Measurements from ENCODE around the gene H3-3A. TPM values are rescaled to one million over a fixed set of nuclear protein-coding genes. Genes with fewer than 3 reads are reported as not detected.

H3-3A gene
- total RNA-seq, 1 experiment from 2014 or later, result 568 TPM

DNA sequence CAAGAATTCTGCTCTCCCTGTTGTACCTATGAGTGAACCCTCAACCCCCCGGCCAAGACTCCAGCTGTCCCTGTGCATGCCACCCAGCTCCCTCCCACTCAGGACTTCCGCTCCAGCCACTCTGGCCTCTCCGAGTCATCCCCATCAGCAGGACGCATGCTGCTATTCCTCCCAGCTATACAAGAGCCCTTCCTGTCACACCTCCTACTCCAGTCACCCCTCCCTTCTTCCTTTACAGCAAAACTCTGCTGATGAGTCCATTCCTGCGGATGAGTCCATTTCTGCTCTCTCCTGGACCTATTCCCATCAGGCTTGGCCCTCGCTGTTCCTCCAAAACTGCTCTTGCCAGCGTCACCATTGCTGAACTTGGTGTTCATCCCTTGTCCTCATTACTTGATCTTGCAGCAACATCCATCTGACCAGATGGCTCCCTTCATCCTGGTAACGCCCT lies 42.2 kb downstream of the H3-3A start:
- H3K4me1 Mint-ChIP-seq (ENCODE audit: low read depth, unreplicated experiment), result peaks cover 20% of the 10 kb centered on the region
- H3K27ac Mint-ChIP-seq (ENCODE audit: unreplicated experiment), result no peak overlapping the region
- H3K4me3 Mint-ChIP-seq (ENCODE audit: low read depth, unreplicated experiment), result no peak overlapping the region
- intact Hi-C loops (cut with micrococcal nuclease; ENCODE audit: unreplicated experiment), result loop anchor here (5.0 kb wide), 1 partner anchor 37 kb away; no protein-coding TSS in a partner anchor
- no peaks in the 10 kb centered on the region for H3K9me3 Mint-ChIP-seq (ENCODE audit: low read depth, unreplicated experiment)
- peaks cover 19% of the 10 kb centered on the region for H3K36me3 Mint-ChIP-seq (ENCODE audit: insufficient read depth, unreplicated experiment)
- TF ChIP-seq, protein P1, sequence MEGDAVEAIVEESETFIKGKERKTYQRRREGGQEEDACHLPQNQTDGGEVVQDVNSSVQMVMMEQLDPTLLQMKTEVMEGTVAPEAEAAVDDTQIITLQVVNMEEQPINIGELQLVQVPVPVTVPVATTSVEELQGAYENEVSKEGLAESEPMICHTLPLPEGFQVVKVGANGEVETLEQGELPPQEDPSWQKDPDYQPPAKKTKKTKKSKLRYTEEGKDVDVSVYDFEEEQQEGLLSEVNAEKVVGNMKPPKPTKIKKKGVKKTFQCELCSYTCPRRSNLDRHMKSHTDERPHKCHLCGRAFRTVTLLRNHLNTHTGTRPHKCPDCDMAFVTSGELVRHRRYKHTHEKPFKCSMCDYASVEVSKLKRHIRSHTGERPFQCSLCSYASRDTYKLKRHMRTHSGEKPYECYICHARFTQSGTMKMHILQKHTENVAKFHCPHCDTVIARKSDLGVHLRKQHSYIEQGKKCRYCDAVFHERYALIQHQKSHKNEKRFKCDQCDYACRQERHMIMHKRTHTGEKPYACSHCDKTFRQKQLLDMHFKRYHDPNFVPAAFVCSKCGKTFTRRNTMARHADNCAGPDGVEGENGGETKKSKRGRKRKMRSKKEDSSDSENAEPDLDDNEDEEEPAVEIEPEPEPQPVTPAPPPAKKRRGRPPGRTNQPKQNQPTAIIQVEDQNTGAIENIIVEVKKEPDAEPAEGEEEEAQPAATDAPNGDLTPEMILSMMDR (IDR thresholded peaks at IDR 0.05; ENCODE audit: unreplicated experiment), result no peak
- no TSS peak for BruUV-seq (replicated peaks)
- DNase-seq, result no peak
- CTCF ChIA-PET, result no interaction called here
- H3K27me3 Mint-ChIP-seq (ENCODE audit: unreplicated experiment), result no peaks in the 10 kb centered on the region

DNA sequence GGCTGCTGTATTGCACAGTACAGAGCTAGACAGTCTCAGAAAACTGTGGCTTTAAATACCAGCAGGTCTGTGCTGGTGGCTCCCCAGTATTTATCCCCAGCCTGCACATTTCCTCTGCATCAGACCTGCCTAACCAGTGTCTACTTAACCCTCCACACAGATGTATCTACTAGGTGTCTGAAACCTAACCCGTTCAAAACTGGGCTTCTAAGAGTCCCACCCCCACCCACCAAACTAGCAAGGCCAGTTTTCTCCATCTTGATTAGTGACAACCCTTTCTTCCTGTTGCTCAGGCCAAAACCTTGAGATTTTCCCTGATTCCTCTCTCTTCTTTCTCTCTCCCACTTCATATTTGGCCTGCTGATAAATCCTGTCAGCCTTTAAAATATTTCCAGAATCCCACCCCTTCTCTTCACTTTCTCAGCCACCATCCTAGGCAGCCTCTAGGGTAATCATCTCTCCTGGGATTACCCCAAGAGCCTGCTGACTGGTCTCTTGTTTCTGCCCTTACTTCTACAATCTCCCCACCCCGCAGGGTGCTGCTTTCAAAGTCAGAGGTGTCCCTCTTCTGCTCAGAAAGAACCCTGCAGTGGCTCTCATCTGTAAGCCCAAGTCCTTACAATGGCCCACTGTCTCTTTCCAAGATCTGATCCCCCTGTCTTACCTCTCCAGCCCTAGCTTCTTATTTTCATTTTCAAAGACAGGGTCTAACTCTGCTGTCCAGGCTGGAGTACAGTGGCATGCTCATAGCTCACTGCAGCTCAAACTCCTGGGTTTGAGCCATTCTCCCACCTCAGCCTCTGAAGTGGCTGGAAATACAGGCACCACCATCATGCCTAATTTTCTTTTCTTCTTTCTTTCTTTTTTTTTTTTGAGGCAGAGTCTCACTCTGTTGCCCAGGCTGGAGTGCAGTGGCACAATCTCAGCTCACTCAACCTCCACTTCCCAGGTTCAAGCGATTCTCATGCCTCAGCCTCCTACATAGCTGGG lies 45.2 kb downstream of the H3-3A start:
- CTCF ChIA-PET, result no interaction called here

DNA sequence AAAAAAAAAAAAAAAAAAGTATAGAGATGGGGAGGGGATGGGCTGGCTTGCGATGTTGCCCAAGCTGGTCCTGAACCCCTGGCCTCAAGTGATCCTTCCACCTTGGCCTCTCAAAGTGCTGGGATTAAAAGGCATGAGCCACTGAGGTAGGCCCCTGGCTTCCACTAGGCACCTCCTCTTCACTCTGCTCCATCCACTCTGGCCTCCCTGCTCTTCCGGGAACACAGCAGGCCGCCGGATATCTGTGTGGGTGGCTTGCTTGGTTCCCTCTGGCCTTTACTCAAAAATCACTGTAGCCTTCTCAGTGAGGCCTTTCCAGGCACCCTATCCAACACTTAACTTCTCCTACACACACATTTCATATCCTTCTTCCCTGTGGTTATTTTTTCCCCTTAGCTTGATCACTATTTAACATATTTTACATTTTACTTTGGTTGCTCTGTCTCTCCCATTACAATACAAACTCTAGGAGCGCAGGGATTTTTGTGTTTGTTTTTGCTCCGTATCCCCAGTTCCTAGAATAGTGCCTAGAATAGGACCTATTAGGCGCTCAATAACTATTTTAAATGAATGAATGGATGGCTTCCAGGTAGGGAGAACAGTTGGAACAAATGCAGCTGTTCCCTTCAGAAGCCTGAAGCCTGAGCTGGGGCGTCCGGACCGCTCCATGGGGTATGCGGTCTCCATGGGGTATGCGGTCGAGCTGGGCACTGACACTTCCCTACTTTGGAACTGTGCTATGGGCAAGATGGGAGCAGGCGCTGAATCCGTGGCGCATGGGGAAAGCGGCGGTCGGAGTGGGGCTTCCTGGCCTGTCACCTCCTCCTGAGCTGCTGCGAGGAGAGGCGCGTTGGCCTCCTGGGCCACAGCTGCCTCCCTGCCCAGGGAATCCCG lies 46.7 kb downstream of the H3-3A start:
- CTCF ChIA-PET, result interaction anchor here (2.1 kb wide), 1 partner anchor 44 kb away, joined by 18 read pairs; no protein-coding TSS in a partner anchor
- BruUV-seq (replicated peaks), result no TSS peak
- Mint-ChIP-seq H3K36me3 (ENCODE audit: insufficient read depth, unreplicated experiment) (peaks cover 25% of the 10 kb centered on the region), H3K9me3 (ENCODE audit: low read depth, unreplicated experiment) (no peaks in the 10 kb centered on the region), H3K27ac (ENCODE audit: unreplicated experiment) (peak overlapping the region; percentile 96), H3K4me1 (ENCODE audit: low read depth, unreplicated experiment) (peaks cover 44% of the 10 kb centered on the region), H3K4me3 (ENCODE audit: low read depth, unreplicated experiment) (peak overlapping the region; percentile 86), H3K27me3 (ENCODE audit: unreplicated experiment) (no peaks in the 10 kb centered on the region)
- TF ChIP-seq, protein P1 (IDR thresholded peaks at IDR 0.05; ENCODE audit: unreplicated experiment), result peak; percentile 21
- no peak for DNase-seq
- intact Hi-C loops (cut with micrococcal nuclease; ENCODE audit: unreplicated experiment), result no loop called here

More for the DNA sequence above, 45.2 kb downstream of the H3-3A start:
- no TSS peak for BruUV-seq (replicated peaks)
- Mint-ChIP-seq H3K36me3 (ENCODE audit: insufficient read depth, unreplicated experiment) (peaks cover 29% of the 10 kb centered on the region), H3K4me1 (ENCODE audit: low read depth, unreplicated experiment) (peaks cover 43% of the 10 kb centered on the region), H3K9me3 (ENCODE audit: low read depth, unreplicated experiment) (no peaks in the 10 kb centered on the region), H3K27ac (ENCODE audit: unreplicated experiment) (peak overlapping the region; percentile 13), H3K4me3 (ENCODE audit: low read depth, unreplicated experiment) (no peak overlapping the region), H3K27me3 (ENCODE audit: unreplicated experiment) (no peaks in the 10 kb centered on the region)
- no peak for DNase-seq
- intact Hi-C loops (cut with micrococcal nuclease; ENCODE audit: unreplicated experiment), result no loop called here
- TF ChIP-seq, protein P1 (IDR thresholded peaks at IDR 0.05; ENCODE audit: unreplicated experiment), result no peak

DNA sequence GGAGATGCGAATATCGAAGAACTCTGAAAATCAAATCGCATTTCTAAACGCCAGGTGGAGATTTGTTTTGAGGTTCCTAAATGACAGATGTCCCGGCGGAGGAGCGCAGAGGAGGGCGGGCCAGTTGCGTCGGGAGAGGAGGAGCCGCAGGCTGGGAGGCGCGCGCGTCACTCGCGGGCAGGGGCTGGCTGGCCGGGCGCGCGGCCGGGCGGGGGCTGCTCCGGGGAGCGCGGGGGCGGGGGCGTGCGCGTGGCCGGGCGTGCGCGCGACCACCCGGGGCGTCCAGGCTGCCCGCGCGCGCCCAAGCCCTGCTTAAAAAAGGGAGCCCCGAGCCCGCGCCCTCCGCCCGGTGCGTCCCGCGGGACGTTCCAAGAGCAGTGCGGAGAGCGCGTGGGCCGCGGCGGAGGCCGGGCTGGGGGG lies 47.3 kb downstream of the H3-3A start:
- Mint-ChIP-seq H3K27ac (ENCODE audit: unreplicated experiment) (peak overlapping the region; percentile 96), H3K9me3 (ENCODE audit: low read depth, unreplicated experiment) (no peaks in the 10 kb centered on the region), H3K4me1 (ENCODE audit: low read depth, unreplicated experiment) (peaks cover 44% of the 10 kb centered on the region), H3K27me3 (ENCODE audit: unreplicated experiment) (no peaks in the 10 kb centered on the region), H3K36me3 (ENCODE audit: insufficient read depth, unreplicated experiment) (peaks cover 24% of the 10 kb centered on the region), H3K4me3 (ENCODE audit: low read depth, unreplicated experiment) (peak overlapping the region; percentile 86)
- no TSS peak for BruUV-seq (replicated peaks)
- peak; percentile 95 for DNase-seq
- CTCF ChIA-PET, result interaction anchor here (0.9 to 2.1 kb wide), 3 partner anchors 27 to 87 kb away, joined by 3 to 18 read pairs (median 3); no protein-coding TSS in a partner anchor
- TF ChIP-seq, protein P1 (IDR thresholded peaks at IDR 0.05; ENCODE audit: unreplicated experiment), result no peak
- intact Hi-C loops (cut with micrococcal nuclease; ENCODE audit: unreplicated experiment), result no loop called here

Data from Calu3 (cell line).